HEK293 (cell line): Measurements from ENCODE around the gene PLEKHM2.
A peak's percentile ranks its signal among the peaks of the same experiment; 100 is the strongest.

Source experiments
- CTCF ChIA-PET: fragments of 350-600 bp; formaldehyde crosslinking; extraction: SDS; loops from one replicate; lab custom pipeline; 2021; ENCODE audit warnings: antibody characterized with exemption; lab: Yijun Ruan, JAX
- POLR2A ChIA-PET: fragments of 300-600 bp; formaldehyde crosslinking; extraction: SDS; loops from one replicate; lab custom pipeline; 2020; ENCODE audit warnings: antibody characterized with exemption, inconsistent platforms; lab: Yijun Ruan, JAX
- H3K27ac ChIP-seq: fragments of 200-500 bp; sonication (Bioruptor generic); 2 replicates; pipeline ENCODE4 v1.5.1; 2014; ENCODE audit warnings: low read depth, low read length, control low read depth, inconsistent platforms; ENCODE audit errors: extremely low read depth
- H3K36me3 ChIP-seq, 2 experiments: fragments of 200-500 bp in 1 of 2; sonication (Bioruptor generic) in 1 of 2; 1 replicate in 1 of 2; 2 replicates in 1 of 2; pipeline ENCODE4 v1.5.1; 2014 to 2017; ENCODE audit warnings: inconsistent platforms in 2 of 2, low read length in 2 of 2; ENCODE audit not compliant: control insufficient read depth in 2 of 2, insufficient read depth in 1 of 2
- H3K4me1 ChIP-seq: fragments of 200-500 bp; sonication (Bioruptor generic); 2 replicates; pipeline ENCODE4 v1.5.1; 2014; ENCODE audit warnings: mild to moderate bottlenecking, low read length, inconsistent platforms; ENCODE audit not compliant: control insufficient read depth, insufficient read depth
- H3K4me3 ChIP-seq: 2 replicates; pipeline ENCODE4 v1.5.1; 2011; ENCODE audit warnings: low read depth, mild to moderate bottlenecking, control low read depth, low read length, moderate library complexity
- H3K9me3 ChIP-seq: fragments of 200-500 bp; sonication (Bioruptor generic); 2 replicates; pipeline ENCODE4 v1.5.1; 2014; ENCODE audit warnings: low read depth, low read length, inconsistent platforms; ENCODE audit not compliant: control insufficient read depth, insufficient read depth
- MYNN ChIP-seq: fragments of 450-650 bp; formaldehyde crosslinking; IDR thresholded peaks from 2 replicates; pipeline ENCODE4 v1.5.1; 2016; ENCODE audit warnings: missing biosample characterization, missing genetic modification characterization, borderline replicate concordance
- RBAK ChIP-seq: fragments of 450-650 bp; formaldehyde crosslinking; IDR thresholded peaks from 2 replicates; pipeline ENCODE4 v1.5.1; 2016; ENCODE audit warnings: missing biosample characterization, missing genetic modification characterization
- REPIN1 ChIP-seq: fragments of 450-650 bp; formaldehyde crosslinking; IDR thresholded peaks from 2 replicates; pipeline ENCODE4 v1.5.1; 2017; ENCODE audit warnings: missing biosample characterization, missing genetic modification characterization, low read depth
- SP3 ChIP-seq: fragments of 450-650 bp; formaldehyde crosslinking; IDR thresholded peaks from 2 replicates; pipeline ENCODE4 v1.5.1; 2016; ENCODE audit warnings: missing biosample characterization, missing genetic modification characterization
- WT1 ChIP-seq: fragments of 450-650 bp; formaldehyde crosslinking; IDR thresholded peaks from 2 replicates; pipeline ENCODE4 v1.5.1; 2016; ENCODE audit warnings: missing biosample characterization, missing genetic modification characterization
- ZFP37 ChIP-seq: fragments of 450-650 bp; formaldehyde crosslinking; IDR thresholded peaks from 2 replicates; pipeline ENCODE4 v1.5.1; 2016; ENCODE audit warnings: missing biosample characterization, missing genetic modification characterization
- ZNF174 ChIP-seq: fragments of 450-650 bp; formaldehyde crosslinking; IDR thresholded peaks from 2 replicates; pipeline ENCODE4 v1.5.0; 2017; ENCODE audit warnings: missing biosample characterization, mild to moderate bottlenecking, missing genetic modification characterization
- ZNF184 ChIP-seq: fragments of 450-650 bp; IDR thresholded peaks from 2 replicates; pipeline ENCODE4 v1.5.1; 2018; ENCODE audit warnings: missing biosample characterization, mild to moderate bottlenecking, missing genetic modification characterization
- ZNF2 ChIP-seq: fragments of 450-650 bp; formaldehyde crosslinking; IDR thresholded peaks from 2 replicates; pipeline ENCODE4 v1.5.1; 2016; ENCODE audit warnings: missing biosample characterization, missing genetic modification characterization
- ZNF24 ChIP-seq: fragments of 450-650 bp; formaldehyde crosslinking; IDR thresholded peaks from 2 replicates; pipeline ENCODE4 v1.5.1; 2016; ENCODE audit warnings: missing biosample characterization, missing genetic modification characterization
- ZNF391 ChIP-seq: fragments of 450-650 bp; formaldehyde crosslinking; IDR thresholded peaks from 2 replicates; pipeline ENCODE4 v1.5.1; 2016; ENCODE audit warnings: low read depth, missing biosample characterization, missing genetic modification characterization, borderline replicate concordance
- ZNF416 ChIP-seq: fragments of 450-650 bp; formaldehyde crosslinking; IDR thresholded peaks from 2 replicates; pipeline ENCODE4 v1.5.1; 2016; ENCODE audit warnings: missing biosample characterization, missing genetic modification characterization
- ZNF423 ChIP-seq: fragments of 450-650 bp; formaldehyde crosslinking; IDR thresholded peaks from 2 replicates; pipeline ENCODE4 v1.5.1; 2016; ENCODE audit warnings: missing biosample characterization, missing genetic modification characterization
- ZNF433 ChIP-seq: fragments of 450-650 bp; formaldehyde crosslinking; IDR thresholded peaks from 2 replicates; pipeline ENCODE4 v1.5.1; 2016; ENCODE audit warnings: missing biosample characterization, missing genetic modification characterization, low read depth
- ZNF473 ChIP-seq: fragments of 450-650 bp; formaldehyde crosslinking; IDR thresholded peaks from 2 replicates; pipeline ENCODE4 v1.5.1; 2017; ENCODE audit warnings: missing biosample characterization, missing genetic modification characterization
- ZNF544 ChIP-seq: fragments of 450-650 bp; formaldehyde crosslinking; IDR thresholded peaks from 2 replicates; pipeline ENCODE4 v1.5.0; 2017; ENCODE audit warnings: missing biosample characterization, missing genetic modification characterization
- TF ChIP-seq, protein P1 (sequence below): fragments of 450-650 bp; formaldehyde crosslinking; IDR thresholded peaks from 2 replicates; pipeline ENCODE4 v1.5.1; 2016; ENCODE audit warnings: missing biosample characterization, missing genetic modification characterization
- TF ChIP-seq, protein P2 (sequence below): sonication (generic); formaldehyde crosslinking; IDR thresholded peaks from 2 replicates; pipeline ENCODE4 v1.8.1; 2022; ENCODE audit warnings: mild to moderate bottlenecking, moderate library complexity, missing genetic modification reagents
- TF ChIP-seq, protein P3 (sequence below): fragments of 450-650 bp; formaldehyde crosslinking; IDR thresholded peaks from 2 replicates; pipeline ENCODE4 v1.5.1; 2016; ENCODE audit warnings: missing biosample characterization, missing genetic modification characterization
- TF ChIP-seq, protein P4 (sequence below): fragments of 450-650 bp; formaldehyde crosslinking; IDR thresholded peaks from 2 replicates; pipeline ENCODE4 v1.5.1; 2017; ENCODE audit warnings: missing biosample characterization, mild to moderate bottlenecking, missing genetic modification characterization, moderate library complexity
- TF ChIP-seq, protein P5 (sequence below): fragments of 450-650 bp; formaldehyde crosslinking; IDR thresholded peaks from 2 replicates; pipeline ENCODE4 v1.5.1; 2016; ENCODE audit warnings: missing biosample characterization, missing genetic modification characterization, borderline replicate concordance
- TF ChIP-seq, protein P6 (sequence below): fragments of 450-650 bp; formaldehyde crosslinking; IDR thresholded peaks from 2 replicates; pipeline ENCODE4 v1.5.1; 2016; ENCODE audit warnings: missing biosample characterization, missing genetic modification characterization
- TF ChIP-seq, protein P7 (sequence below): fragments of 450-650 bp; formaldehyde crosslinking; IDR thresholded peaks from 2 replicates; pipeline ENCODE4 v1.5.1; 2016; ENCODE audit warnings: missing biosample characterization, missing genetic modification characterization

PLEKHM2 gene

DNA sequence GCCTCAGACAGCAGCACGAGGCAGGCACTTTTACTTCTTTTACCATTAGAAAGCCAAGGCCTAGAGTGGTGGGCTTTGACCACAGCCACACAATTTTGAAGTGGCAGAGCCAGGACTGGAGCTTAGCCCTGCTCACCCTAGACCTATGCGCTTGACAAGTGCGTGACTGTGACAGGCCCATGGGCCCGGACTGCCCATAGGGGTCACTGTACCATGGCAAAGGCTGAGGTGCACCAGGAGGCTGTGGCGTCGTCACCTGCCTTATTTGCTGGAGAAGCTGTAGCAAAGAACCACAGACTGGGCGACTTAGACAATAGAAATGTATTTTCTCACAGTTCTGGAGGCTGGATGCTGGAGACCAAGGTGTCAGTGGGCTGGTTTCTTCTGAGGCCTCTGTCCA lies 55.6 kb downstream of the PLEKHM2 start (continued):
- TF ChIP-seq, protein P1, sequence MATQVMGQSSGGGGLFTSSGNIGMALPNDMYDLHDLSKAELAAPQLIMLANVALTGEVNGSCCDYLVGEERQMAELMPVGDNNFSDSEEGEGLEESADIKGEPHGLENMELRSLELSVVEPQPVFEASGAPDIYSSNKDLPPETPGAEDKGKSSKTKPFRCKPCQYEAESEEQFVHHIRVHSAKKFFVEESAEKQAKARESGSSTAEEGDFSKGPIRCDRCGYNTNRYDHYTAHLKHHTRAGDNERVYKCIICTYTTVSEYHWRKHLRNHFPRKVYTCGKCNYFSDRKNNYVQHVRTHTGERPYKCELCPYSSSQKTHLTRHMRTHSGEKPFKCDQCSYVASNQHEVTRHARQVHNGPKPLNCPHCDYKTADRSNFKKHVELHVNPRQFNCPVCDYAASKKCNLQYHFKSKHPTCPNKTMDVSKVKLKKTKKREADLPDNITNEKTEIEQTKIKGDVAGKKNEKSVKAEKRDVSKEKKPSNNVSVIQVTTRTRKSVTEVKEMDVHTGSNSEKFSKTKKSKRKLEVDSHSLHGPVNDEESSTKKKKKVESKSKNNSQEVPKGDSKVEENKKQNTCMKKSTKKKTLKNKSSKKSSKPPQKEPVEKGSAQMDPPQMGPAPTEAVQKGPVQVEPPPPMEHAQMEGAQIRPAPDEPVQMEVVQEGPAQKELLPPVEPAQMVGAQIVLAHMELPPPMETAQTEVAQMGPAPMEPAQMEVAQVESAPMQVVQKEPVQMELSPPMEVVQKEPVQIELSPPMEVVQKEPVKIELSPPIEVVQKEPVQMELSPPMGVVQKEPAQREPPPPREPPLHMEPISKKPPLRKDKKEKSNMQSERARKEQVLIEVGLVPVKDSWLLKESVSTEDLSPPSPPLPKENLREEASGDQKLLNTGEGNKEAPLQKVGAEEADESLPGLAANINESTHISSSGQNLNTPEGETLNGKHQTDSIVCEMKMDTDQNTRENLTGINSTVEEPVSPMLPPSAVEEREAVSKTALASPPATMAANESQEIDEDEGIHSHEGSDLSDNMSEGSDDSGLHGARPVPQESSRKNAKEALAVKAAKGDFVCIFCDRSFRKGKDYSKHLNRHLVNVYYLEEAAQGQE (tag by site-specific recombination), result no peak
- no peak for TF ChIP-seq ZFP37

DNA sequence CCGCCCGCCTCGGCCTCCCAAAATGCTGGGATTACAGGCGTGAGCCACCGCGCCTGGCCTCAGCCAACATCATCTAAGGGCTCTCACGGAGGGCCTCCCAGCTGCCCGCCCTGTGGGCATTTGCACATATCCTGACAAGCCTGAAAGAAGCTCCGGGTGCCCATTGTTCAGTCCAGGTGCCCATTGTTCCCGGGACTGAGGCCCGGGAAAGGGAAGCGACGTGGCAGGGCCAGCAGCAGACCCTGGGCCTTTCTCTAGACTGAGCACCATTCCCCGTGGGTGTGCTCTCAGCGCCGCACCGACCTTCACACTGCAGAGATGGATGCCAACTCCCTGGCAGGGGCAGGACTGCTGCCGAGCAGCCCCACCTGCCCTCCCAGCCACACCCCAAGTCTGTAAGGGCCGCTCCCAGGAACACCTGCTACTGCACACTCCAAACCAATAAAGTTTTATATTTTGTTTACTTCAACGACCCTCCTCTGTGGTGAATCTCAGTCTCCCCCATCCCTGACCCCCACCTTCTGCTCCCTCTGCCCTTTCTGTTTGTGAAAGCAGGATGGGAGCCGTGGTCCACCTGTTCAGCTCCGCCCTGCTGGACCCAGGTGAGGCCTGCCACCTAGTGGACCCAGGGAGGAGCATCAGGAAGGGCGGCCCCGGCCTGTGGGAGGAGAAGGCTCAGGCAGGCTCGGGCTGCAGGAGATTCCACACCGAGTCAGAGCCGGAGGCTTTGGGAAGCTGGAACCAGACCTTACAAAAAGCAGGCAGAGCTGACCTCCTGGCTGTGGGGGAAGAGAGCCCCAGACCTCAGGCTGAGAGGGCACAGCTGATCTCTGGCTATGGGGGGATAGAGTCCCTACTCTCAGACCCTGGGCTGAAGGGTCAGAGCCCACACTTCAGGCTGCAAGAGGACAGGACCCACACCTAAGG lies 57.1 kb downstream of the PLEKHM2 start:
- Histone ChIP-seq H3K4me1 (no peaks in the 10 kb centered on the region), H3K36me3 (no peaks in the 10 kb centered on the region), H3K27ac (no peak overlapping the region), H3K4me3 (no peak overlapping the region), H3K9me3 (no peaks in the 10 kb centered on the region)
- ChIA-PET CTCF (interaction anchor here (0.5 to 2.5 kb wide), 37 partner anchors 9 to 600 kb away, joined by 3 to 15 read pairs (median 4); no protein-coding TSS in a partner anchor), POLR2A (interaction anchor here (0.5 to 0.7 kb wide), 3 partner anchors 21 to 218 kb away, joined by 3 to 9 read pairs (median 4); no protein-coding TSS in a partner anchor)
- no peak for TF ChIP-seq ZNF391 (tag by site-specific recombination)
- TF ChIP-seq ZNF416 (tag by site-specific recombination), result no peak
- no peak for TF ChIP-seq RBAK (tag by site-specific recombination)
- TF ChIP-seq, protein P2, sequence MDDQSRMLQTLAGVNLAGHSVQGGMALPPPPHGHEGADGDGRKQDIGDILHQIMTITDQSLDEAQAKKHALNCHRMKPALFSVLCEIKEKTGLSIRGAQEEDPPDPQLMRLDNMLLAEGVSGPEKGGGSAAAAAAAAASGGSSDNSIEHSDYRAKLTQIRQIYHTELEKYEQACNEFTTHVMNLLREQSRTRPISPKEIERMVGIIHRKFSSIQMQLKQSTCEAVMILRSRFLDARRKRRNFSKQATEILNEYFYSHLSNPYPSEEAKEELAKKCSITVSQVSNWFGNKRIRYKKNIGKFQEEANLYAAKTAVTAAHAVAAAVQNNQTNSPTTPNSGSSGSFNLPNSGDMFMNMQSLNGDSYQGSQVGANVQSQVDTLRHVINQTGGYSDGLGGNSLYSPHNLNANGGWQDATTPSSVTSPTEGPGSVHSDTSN (CRISPR knock-in tag), result no peak
- TF ChIP-seq, protein P3, sequence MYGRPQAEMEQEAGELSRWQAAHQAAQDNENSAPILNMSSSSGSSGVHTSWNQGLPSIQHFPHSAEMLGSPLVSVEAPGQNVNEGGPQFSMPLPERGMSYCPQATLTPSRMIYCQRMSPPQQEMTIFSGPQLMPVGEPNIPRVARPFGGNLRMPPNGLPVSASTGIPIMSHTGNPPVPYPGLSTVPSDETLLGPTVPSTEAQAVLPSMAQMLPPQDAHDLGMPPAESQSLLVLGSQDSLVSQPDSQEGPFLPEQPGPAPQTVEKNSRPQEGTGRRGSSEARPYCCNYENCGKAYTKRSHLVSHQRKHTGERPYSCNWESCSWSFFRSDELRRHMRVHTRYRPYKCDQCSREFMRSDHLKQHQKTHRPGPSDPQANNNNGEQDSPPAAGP (tag by site-specific recombination), result peak; percentile 52; the same call in 1 of the 2 replicates
- TF ChIP-seq, protein P4, sequence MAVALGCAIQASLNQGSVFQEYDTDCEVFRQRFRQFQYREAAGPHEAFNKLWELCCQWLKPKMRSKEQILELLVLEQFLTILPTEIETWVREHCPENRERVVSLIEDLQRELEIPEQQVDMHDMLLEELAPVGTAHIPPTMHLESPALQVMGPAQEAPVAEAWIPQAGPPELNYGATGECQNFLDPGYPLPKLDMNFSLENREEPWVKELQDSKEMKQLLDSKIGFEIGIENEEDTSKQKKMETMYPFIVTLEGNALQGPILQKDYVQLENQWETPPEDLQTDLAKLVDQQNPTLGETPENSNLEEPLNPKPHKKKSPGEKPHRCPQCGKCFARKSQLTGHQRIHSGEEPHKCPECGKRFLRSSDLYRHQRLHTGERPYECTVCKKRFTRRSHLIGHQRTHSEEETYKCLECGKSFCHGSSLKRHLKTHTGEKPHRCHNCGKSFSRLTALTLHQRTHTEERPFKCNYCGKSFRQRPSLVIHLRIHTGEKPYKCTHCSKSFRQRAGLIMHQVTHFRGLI (tag by site-specific recombination), result no peak
- TF ChIP-seq ZNF2 (tag by site-specific recombination), result no peak
- TF ChIP-seq ZNF473 (tag by site-specific recombination), result no peak
- no peak for TF ChIP-seq ZNF24 (tag by site-specific recombination)
- no peak for TF ChIP-seq ZNF174 (tag by site-specific recombination)
- TF ChIP-seq SP3 (tag by site-specific recombination), result no peak; the same call in 1 of the 2 replicates
- TF ChIP-seq REPIN1, result no peak
- TF ChIP-seq MYNN (tag by site-specific recombination), result no peak
- TF ChIP-seq ZNF544, result no peak
- TF ChIP-seq, protein P5, sequence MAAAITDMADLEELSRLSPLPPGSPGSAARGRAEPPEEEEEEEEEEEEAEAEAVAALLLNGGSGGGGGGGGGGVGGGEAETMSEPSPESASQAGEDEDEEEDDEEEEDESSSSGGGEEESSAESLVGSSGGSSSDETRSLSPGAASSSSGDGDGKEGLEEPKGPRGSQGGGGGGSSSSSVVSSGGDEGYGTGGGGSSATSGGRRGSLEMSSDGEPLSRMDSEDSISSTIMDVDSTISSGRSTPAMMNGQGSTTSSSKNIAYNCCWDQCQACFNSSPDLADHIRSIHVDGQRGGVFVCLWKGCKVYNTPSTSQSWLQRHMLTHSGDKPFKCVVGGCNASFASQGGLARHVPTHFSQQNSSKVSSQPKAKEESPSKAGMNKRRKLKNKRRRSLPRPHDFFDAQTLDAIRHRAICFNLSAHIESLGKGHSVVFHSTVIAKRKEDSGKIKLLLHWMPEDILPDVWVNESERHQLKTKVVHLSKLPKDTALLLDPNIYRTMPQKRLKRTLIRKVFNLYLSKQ, result no peak
- no peak for TF ChIP-seq WT1
- TF ChIP-seq ZNF433 (tag by site-specific recombination), result no peak
- no peak for TF ChIP-seq ZNF423 (tag by site-specific recombination)
- TF ChIP-seq, protein P6, sequence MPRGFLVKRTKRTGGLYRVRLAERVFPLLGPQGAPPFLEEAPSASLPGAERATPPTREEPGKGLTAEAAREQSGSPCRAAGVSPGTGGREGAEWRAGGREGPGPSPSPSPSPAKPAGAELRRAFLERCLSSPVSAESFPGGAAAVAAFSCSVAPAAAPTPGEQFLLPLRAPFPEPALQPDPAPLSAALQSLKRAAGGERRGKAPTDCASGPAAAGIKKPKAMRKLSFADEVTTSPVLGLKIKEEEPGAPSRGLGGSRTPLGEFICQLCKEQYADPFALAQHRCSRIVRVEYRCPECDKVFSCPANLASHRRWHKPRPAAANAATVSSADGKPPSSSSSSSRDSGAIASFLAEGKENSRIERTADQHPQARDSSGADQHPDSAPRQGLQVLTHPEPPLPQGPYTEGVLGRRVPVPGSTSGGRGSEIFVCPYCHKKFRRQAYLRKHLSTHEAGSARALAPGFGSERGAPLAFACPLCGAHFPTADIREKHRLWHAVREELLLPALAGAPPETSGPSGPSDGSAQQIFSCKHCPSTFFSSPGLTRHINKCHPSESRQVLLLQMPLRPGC (tag by site-specific recombination), result 0 out of 2 replicates have a peak, but pooled peaks have one; percentile 30
- no peak for TF ChIP-seq ZNF184 (tag by site-specific recombination)
- TF ChIP-seq, protein P7, sequence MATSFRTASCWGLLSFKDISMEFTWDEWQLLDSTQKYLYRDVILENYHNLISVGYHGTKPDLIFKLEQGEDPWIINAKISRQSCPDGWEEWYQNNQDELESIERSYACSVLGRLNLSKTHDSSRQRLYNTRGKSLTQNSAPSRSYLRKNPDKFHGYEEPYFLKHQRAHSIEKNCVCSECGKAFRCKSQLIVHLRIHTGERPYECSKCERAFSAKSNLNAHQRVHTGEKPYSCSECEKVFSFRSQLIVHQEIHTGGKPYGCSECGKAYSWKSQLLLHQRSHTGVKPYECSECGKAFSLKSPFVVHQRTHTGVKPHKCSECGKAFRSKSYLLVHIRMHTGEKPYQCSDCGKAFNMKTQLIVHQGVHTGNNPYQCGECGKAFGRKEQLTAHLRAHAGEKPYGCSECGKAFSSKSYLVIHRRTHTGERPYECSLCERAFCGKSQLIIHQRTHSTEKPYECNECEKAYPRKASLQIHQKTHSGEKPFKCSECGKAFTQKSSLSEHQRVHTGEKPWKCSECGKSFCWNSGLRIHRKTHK (tag by site-specific recombination), result no peak
